IPS-18a (cell line): ENCODE results near the gene SCYGR4.
"Not testable (repeated sequence)": the region's sequence is repeated elsewhere in the genome, so short reads cannot be mapped to it uniquely, and the experiment has no call there.

ENCODE experiments used
- H3K27ac ChIP-seq: one replicate; pipeline ENCODE4 v1.5.1; 2013; ENCODE audit warnings: low read length
- H3K27me3 ChIP-seq: one replicate; pipeline ENCODE4 v1.6.1; 2013; ENCODE audit warnings: mild to moderate bottlenecking, low read length; ENCODE audit not compliant: control insufficient read depth, insufficient read depth
- H3K36me3 ChIP-seq: one replicate; pipeline ENCODE4 v1.6.1; 2013; ENCODE audit warnings: low read depth, low read length; ENCODE audit not compliant: control insufficient read depth
- H3K4me1 ChIP-seq: one replicate; pipeline ENCODE4 v1.6.1; 2013; ENCODE audit warnings: low read depth, low read length; ENCODE audit not compliant: control insufficient read depth
- H3K4me3 ChIP-seq: one replicate; pipeline ENCODE4 v1.5.1; 2013; ENCODE audit warnings: low read length
- H3K9ac ChIP-seq: one replicate; pipeline ENCODE4 v1.6.1; 2013; ENCODE audit warnings: mild to moderate bottlenecking, low read length, moderate library complexity
- H3K9me3 ChIP-seq: one replicate; pipeline ENCODE4 v1.6.1; 2013; ENCODE audit warnings: low read depth, low read length; ENCODE audit not compliant: control insufficient read depth

The SCYGR4 gene

GRCh38 chr2:227642656-227643055 lies 25.4 kb downstream of the SCYGR4 start:
- Histone ChIP-seq H3K27me3 (no peaks in the 10 kb centered on the region), H3K4me3 (no peak overlapping the region), H3K4me1 (no peaks in the 10 kb centered on the region), H3K27ac (no peak overlapping the region), H3K9me3 (no peaks in the 10 kb centered on the region), H3K9ac (no peak overlapping the region), H3K36me3 (no peaks in the 10 kb centered on the region)

- no peaks in the 10 kb centered on the region for H3K36me3 ChIP-seq
- H3K27ac ChIP-seq, result no peak overlapping the region
- H3K4me1 ChIP-seq, result no peaks in the 10 kb centered on the region
- H3K27me3 ChIP-seq, result no peaks in the 10 kb centered on the region
- no peak overlapping the region for H3K4me3 ChIP-seq
- H3K9ac ChIP-seq, result no peak overlapping the region
- no peaks in the 10 kb centered on the region for H3K9me3 ChIP-seq
These were observed 26.8 kb downstream of the SCYGR4 start for GRCh38 chr2:227643990-227644551.

DNA sequence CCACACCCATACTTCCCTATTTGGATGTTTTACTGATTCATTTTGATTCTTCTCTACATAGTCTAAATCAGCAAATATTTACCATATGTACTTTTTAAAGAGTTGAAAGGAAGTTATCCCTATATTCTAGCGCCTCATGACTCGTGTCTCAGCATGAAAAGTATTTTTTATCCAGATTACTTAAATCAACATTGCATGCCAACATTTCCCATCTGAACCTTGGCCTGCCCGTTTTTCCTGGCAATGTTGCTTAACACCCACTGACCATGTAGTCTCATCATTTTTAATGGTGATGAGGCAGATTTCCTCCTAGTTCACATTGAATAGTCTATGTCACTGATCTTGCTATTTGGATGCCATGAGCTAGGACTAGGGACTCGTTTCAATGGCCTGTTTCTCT lies 36.1 kb downstream of the SCYGR4 start:
- Histone ChIP-seq H3K9ac (no peak overlapping the region), H3K27ac (no peak overlapping the region), H3K27me3 (no peaks in the 10 kb centered on the region), H3K4me3 (no peak overlapping the region), H3K9me3 (no peaks in the 10 kb centered on the region), H3K4me1 (no peaks in the 10 kb centered on the region), H3K36me3 (no peaks in the 10 kb centered on the region)

GRCh38 chr2:227654426-227654825 lies 37.1 kb downstream of the SCYGR4 start:
- Histone ChIP-seq H3K4me1 (no peaks in the 10 kb centered on the region), H3K9me3 (no peaks in the 10 kb centered on the region), H3K9ac (no peak overlapping the region), H3K27me3 (no peaks in the 10 kb centered on the region), H3K4me3 (no peak overlapping the region), H3K36me3 (no peaks in the 10 kb centered on the region), H3K27ac (no peak overlapping the region)

GRCh38 chr2:227655454-227655853 lies 38.2 kb downstream of the SCYGR4 start:
- no peak overlapping the region for H3K27ac ChIP-seq
- no peak overlapping the region for H3K4me3 ChIP-seq
- H3K4me1 ChIP-seq, result no peaks in the 10 kb centered on the region
- no peaks in the 10 kb centered on the region for H3K27me3 ChIP-seq
- no peaks in the 10 kb centered on the region for H3K9me3 ChIP-seq
- no peaks in the 10 kb centered on the region for H3K36me3 ChIP-seq
- no peak overlapping the region for H3K9ac ChIP-seq

GRCh38 chr2:227657199-227657845 lies 40.0 kb downstream of the SCYGR4 start:
- Histone ChIP-seq H3K9ac (no peak overlapping the region), H3K27me3 (no peaks in the 10 kb centered on the region), H3K27ac (no peak overlapping the region), H3K36me3 (no peaks in the 10 kb centered on the region), H3K4me3 (no peak overlapping the region), H3K9me3 (no peaks in the 10 kb centered on the region), H3K4me1 (peaks cover 10% of the 10 kb centered on the region)

GRCh38 chr2:227661025-227661649 lies 43.8 kb downstream of the SCYGR4 start:
- H3K9ac ChIP-seq, result no peak overlapping the region
- no peaks in the 10 kb centered on the region for H3K9me3 ChIP-seq
- peaks cover 10% of the 10 kb centered on the region for H3K4me1 ChIP-seq
- no peak overlapping the region for H3K4me3 ChIP-seq
- H3K27ac ChIP-seq, result no peak overlapping the region
- H3K36me3 ChIP-seq, result no peaks in the 10 kb centered on the region
- H3K27me3 ChIP-seq, result no peaks in the 10 kb centered on the region

- H3K4me1 ChIP-seq, result peaks cover 10% of the 10 kb centered on the region
- H3K36me3 ChIP-seq, result no peaks in the 10 kb centered on the region
- H3K27ac ChIP-seq, result no peak overlapping the region
- no peaks in the 10 kb centered on the region for H3K9me3 ChIP-seq
- no peak overlapping the region for H3K4me3 ChIP-seq
- no peaks in the 10 kb centered on the region for H3K27me3 ChIP-seq
- H3K9ac ChIP-seq, result no peak overlapping the region
These were observed 44.5 kb downstream of the SCYGR4 start for GRCh38 chr2:227661827-227662226.

DNA sequence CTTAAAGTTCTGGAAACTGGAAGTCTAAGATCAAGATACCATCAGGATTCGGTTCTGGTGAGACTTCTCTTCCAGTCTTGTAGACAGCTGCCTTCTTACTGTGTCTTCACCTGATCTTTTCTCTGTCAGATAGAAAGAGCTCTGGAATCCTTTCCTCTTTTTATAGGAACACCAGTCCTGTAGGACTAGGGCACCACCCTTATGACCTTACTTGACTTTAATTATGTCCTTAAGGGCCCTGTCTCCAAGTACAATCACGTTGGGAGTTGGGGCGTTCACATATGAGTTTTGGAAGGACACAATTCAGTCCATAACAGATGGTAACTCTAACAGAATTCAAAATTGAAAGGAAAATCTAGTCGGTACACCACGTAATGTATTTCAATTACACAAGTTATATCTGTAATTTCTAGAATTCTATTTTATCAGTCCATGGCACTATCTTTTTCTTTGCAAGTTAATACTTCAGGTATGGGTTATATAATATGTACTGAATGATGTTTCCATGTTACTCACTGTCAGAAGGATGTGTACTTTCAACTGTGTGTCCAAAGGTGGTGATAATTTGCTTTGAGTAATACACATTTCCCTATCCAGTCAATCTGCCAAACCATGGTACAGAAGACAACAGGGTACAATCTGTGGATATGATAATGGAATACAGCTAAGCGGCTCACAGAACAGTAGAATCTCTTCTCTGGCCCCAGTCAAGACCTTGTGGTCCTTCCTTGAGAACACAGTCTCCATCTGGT lies 48.1 kb downstream of the SCYGR4 start:
- Histone ChIP-seq H3K36me3 (no peaks in the 10 kb centered on the region), H3K9me3 (no peaks in the 10 kb centered on the region), H3K27me3 (no peaks in the 10 kb centered on the region), H3K4me1 (peaks cover 10% of the 10 kb centered on the region), H3K9ac (no peak overlapping the region), H3K4me3 (no peak overlapping the region), H3K27ac (no peak overlapping the region)

DNA sequence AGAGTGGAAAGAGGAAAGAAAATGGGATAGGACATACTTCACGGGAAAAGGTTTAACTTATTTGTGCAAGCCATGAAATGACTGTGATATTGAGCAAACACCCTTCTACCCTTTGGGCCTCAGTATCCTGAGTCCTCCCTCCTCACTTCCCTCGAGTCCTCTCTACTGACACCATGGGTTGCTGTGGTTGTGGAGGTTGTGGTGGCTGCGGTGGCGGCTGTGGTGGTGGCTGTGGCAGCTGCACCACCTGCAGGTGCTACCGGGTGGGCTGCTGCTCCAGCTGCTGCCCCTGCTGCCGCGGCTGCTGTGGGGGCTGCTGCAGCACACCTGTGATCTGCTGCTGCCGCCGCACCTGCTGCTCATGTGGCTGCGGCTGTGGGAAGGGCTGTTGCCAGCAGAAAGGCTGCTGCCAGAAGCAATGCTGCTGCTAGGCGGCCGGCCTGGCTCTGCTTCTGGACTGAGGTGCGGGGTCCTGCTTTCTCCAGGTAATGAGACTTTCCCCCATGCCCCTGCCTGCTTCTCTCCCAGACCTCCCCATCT lies 49.4 kb downstream of the SCYGR4 start, which contains the start of gene SCYGR5:
SCYGR5 (plus strand) TSS at position 174 of the 540 bp plus-strand sequence; CDS start at position 174, 0 bp downstream.
- not testable (repeated sequence) for H3K27ac ChIP-seq, H3K36me3 ChIP-seq, H3K4me3 ChIP-seq, H3K9me3 ChIP-seq, H3K27me3 ChIP-seq, H3K9ac ChIP-seq
- peaks cover 12% of the 10 kb centered on the region for H3K4me1 ChIP-seq
